MCF 10A (cell line): ENCODE measurements around the gene MGST3. TPM values are rescaled to one million over a fixed set of nuclear protein-coding genes. Genes with fewer than 3 reads are reported as not detected.

ENCODE experiments used
- BruUV-seq: library from RNA; stranded (reverse); fragments of 400-500 nt; replicated peaks from 2 replicates; lab custom pipeline; 2021; lab: Mats Ljungman, UMichigan
- CTCF ChIA-PET: fragments of 300-600 bp; sonication (Branson Sonifier 250); formaldehyde crosslinking; extraction: SDS; loops from one replicate; lab custom pipeline; 2021; ENCODE audit warnings: antibody characterized with exemption, inconsistent platforms; lab: Yijun Ruan, JAX
- POLR2A ChIA-PET: fragments of 300-600, 350-650 bp; sonication (Branson Sonifier 250); formaldehyde crosslinking; extraction: SDS; loops from one replicate; lab custom pipeline; 2020; ENCODE audit warnings: antibody characterized with exemption, inconsistent platforms; lab: Yijun Ruan, JAX
- DNase-seq: peaks from one replicate; pipeline ENCODE4 v3.0.0-alpha.2; 2018; ENCODE audit not compliant: unreplicated experiment
- H3K27ac Mint-ChIP-seq: one replicate; pipeline ENCODE4 v1.8.0; 2022; ENCODE audit warnings: mild to moderate bottlenecking, low read depth, mixed read lengths; ENCODE audit not compliant: unreplicated experiment
- H3K27me3 Mint-ChIP-seq: one replicate; pipeline ENCODE4 v1.8.0; 2022; ENCODE audit warnings: mixed read lengths; ENCODE audit not compliant: insufficient read depth, unreplicated experiment
- H3K36me3 Mint-ChIP-seq: one replicate; pipeline ENCODE4 v1.8.0; 2022; ENCODE audit warnings: mild to moderate bottlenecking, moderate library complexity, mixed read lengths; ENCODE audit not compliant: insufficient read depth, unreplicated experiment
- H3K4me1 Mint-ChIP-seq: one replicate; pipeline ENCODE4 v1.8.0; 2022; ENCODE audit warnings: mixed read lengths; ENCODE audit not compliant: insufficient read depth, unreplicated experiment
- H3K4me3 Mint-ChIP-seq: one replicate; pipeline ENCODE4 v1.8.0; 2022; ENCODE audit warnings: mild to moderate bottlenecking, moderate library complexity, mixed read lengths; ENCODE audit not compliant: unreplicated experiment
- H3K9me3 Mint-ChIP-seq: one replicate; pipeline ENCODE4 v1.8.0; 2022; ENCODE audit warnings: mixed read lengths; ENCODE audit not compliant: unreplicated experiment
- intact Hi-C: fragments of 100-400 bp; cut with micrococcal nuclease; formaldehyde crosslinking; loops from 2 replicates; pipeline ENCODE4 v1.14.1; 2022
- total RNA-seq: library from RNA; stranded (reverse); gene quantifications from 2 replicates; pipeline ENCODE4 v1.2.3, GENCODE V29; 2022
- TF ChIP-seq, protein P1 (sequence below): fragments of 200-600 bp; IDR thresholded peaks from one replicate; pipeline ENCODE4 v1.8.0; 2022; ENCODE audit warnings: antibody characterized with exemption, mild to moderate bottlenecking; ENCODE audit not compliant: unreplicated experiment

Gene MGST3
- total RNA-seq, 1 experiment from 2014 or later = 75.5 TPM

DNA sequence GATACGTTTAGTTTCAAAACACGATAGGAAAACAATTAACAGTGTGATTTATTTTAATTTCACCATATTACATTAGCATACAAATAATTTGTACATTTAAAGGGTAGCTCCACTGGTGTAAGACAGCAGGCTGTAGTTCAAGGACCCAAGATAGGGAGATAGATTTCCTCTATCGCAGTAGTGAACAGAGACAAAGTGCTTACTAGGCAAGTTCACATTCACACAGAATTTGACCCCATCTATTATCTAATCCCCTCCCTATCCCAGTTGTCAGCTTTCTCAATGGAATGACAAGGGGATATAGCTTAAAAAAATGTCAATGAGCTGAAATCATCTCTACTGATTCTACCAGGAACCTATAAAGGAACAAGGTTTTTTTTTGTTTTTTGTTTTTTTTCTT is 31.2 kb downstream of the MGST3 start:
- no peak for DNase-seq
- peaks cover 74% of the 10 kb centered on the region for H3K36me3 Mint-ChIP-seq
- no peak overlapping the region for H3K4me3 Mint-ChIP-seq
- no TSS peak for BruUV-seq
- peaks cover 16% of the 10 kb centered on the region for H3K4me1 Mint-ChIP-seq
- no peak overlapping the region for H3K27ac Mint-ChIP-seq
- ChIA-PET CTCF (interaction anchor here (0.6 to 2.2 kb wide), 7 partner anchors 9 to 87 kb away, joined by 3 to 12 read pairs (median 3); no protein-coding TSS in a partner anchor), POLR2A (interaction anchor here (0.8 to 6.5 kb wide), 3 partner anchors 17 to 36 kb away, joined by 3 to 35 read pairs (median 3); partner anchors contain the start of genes ALDH9A1 and MGST3)
- TF ChIP-seq, protein P1, sequence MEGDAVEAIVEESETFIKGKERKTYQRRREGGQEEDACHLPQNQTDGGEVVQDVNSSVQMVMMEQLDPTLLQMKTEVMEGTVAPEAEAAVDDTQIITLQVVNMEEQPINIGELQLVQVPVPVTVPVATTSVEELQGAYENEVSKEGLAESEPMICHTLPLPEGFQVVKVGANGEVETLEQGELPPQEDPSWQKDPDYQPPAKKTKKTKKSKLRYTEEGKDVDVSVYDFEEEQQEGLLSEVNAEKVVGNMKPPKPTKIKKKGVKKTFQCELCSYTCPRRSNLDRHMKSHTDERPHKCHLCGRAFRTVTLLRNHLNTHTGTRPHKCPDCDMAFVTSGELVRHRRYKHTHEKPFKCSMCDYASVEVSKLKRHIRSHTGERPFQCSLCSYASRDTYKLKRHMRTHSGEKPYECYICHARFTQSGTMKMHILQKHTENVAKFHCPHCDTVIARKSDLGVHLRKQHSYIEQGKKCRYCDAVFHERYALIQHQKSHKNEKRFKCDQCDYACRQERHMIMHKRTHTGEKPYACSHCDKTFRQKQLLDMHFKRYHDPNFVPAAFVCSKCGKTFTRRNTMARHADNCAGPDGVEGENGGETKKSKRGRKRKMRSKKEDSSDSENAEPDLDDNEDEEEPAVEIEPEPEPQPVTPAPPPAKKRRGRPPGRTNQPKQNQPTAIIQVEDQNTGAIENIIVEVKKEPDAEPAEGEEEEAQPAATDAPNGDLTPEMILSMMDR = no peak
- H3K9me3 Mint-ChIP-seq = no peaks in the 10 kb centered on the region
- intact Hi-C loops = no loop called here
- H3K27me3 Mint-ChIP-seq = no peaks in the 10 kb centered on the region

DNA sequence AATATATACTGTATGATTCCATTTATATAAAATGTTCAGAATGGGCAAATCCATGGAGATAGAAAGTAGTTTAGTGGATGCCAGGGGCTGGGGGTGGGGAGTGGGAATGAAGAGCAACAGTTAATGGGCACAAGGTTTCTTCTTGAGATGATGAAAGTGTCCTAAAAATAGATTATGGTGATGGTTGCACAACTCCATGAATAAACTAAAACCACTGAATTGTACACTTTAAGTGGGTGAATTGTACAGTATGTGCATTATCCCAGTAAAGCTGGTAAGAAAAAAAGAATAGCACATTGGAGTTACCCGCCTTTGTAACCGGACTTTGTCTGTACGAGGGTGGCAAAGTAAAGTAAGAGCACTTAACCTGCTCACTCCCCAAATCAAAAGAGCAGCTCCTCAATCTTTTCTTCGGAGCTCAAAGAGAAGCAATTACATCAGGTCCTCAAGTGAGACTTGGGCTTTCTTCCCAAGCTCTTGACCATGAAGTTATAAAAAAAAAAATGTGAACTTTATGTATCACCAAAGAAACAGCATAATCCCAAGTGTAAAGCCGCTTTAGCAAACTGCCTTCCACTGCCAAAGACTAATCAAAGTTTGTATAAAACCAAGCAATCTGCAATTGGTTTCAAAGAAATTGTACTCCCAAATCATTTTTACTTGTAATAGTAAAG is 35.3 kb downstream of the MGST3 start:
- no TSS peak for BruUV-seq

DNA sequence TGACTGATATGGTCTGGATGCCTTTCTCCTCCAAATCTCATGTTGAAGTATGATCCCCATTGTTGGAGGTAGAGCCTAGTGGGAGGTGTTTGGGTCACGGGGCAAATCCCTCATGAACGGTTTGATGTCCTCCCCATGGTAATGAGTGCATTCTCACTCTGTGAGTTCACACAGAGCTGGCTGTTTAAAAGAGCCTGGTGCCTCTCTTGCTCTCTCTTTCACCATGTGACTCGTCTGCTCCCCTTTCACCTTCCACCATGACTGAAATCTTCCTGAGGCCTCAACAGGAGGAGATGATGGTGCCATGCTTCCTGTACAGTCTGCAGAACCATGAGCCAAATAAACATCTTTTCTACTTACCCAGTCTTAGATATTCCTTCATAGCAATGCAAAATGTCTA is 37.1 kb downstream of the MGST3 start:
- intact Hi-C loops = no loop called here
- TF ChIP-seq, protein P1 = no peak
- no peak for DNase-seq
- Mint-ChIP-seq H3K9me3 (no peaks in the 10 kb centered on the region), H3K27ac (no peak overlapping the region), H3K27me3 (no peaks in the 10 kb centered on the region), H3K36me3 (peaks cover 97% of the 10 kb centered on the region), H3K4me1 (peaks cover 27% of the 10 kb centered on the region), H3K4me3 (no peak overlapping the region)
- ChIA-PET POLR2A (interaction anchor here (0.7 to 2.8 kb wide), 6 partner anchors 10 to 36 kb away, joined by 3 to 11 read pairs (median 4); no protein-coding TSS in a partner anchor), CTCF (interaction anchor here (0.5 to 1.2 kb wide), 4 partner anchors 66 to 297 kb away, joined by 3 to 5 read pairs (median 4); no protein-coding TSS in a partner anchor)
- no TSS peak for BruUV-seq

More for the DNA sequence above, 35.3 kb downstream of the MGST3 start:
- ChIA-PET POLR2A (interaction anchor here (0.8 to 2.8 kb wide), 6 partner anchors 8 to 164 kb away, joined by 3 to 11 read pairs (median 4); no protein-coding TSS in a partner anchor), CTCF (interaction anchor here (0.6 to 1.8 kb wide), 7 partner anchors 13 to 456 kb away, joined by 3 to 8 read pairs (median 4); no protein-coding TSS in a partner anchor)
- Mint-ChIP-seq H3K27me3 (no peaks in the 10 kb centered on the region), H3K36me3 (peaks cover 97% of the 10 kb centered on the region), H3K4me1 (peaks cover 20% of the 10 kb centered on the region), H3K4me3 (no peak overlapping the region), H3K27ac (no peak overlapping the region), H3K9me3 (no peaks in the 10 kb centered on the region)
- TF ChIP-seq, protein P1 = no peak
- intact Hi-C loops = no loop called here
- peak; percentile 58 for DNase-seq

DNA sequence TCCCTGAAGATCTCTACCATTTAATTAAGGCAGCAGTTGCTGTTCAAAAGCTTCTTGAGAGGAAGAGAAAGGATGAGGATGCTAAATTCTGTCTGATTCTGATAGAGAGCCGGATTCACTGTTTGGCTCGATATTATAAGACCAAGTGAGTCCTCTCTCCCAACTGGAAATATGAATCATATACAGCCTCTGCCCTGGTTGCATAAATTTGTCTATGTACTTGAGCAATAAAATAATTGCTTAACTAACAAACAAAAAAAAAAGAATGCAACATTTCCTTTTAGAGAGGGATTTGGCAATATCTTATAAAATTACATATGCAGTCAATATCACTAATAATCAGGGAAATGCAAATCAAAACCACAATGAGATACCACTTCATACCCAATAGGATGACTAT is 40.5 kb downstream of the MGST3 start:
- peaks cover 24% of the 10 kb centered on the region for H3K4me1 Mint-ChIP-seq
- no peaks in the 10 kb centered on the region for H3K9me3 Mint-ChIP-seq
- H3K4me3 Mint-ChIP-seq = no peak overlapping the region
- ChIA-PET POLR2A (interaction anchor here (0.7 to 1.1 kb wide), 2 partner anchors 26 to 156 kb away, joined by 3 to 5 read pairs; no protein-coding TSS in a partner anchor), CTCF (no interaction called here)
- H3K27me3 Mint-ChIP-seq = no peaks in the 10 kb centered on the region
- TF ChIP-seq, protein P1 = no peak
- DNase-seq = peak; percentile 67
- intact Hi-C loops = no loop called here
- peak overlapping the region; percentile 7 for H3K27ac Mint-ChIP-seq
- peaks cover 95% of the 10 kb centered on the region for H3K36me3 Mint-ChIP-seq
- no TSS peak for BruUV-seq
